Neural progenitor cell (in vitro differentiated cells): ENCODE measurements around the gene MED12L.

Experiments used
- CTCF ChIP-seq: fragments of 200-600 bp; sonication (generic); IDR thresholded peaks from 2 replicates; pipeline ENCODE4 v1.5.1; 2017; ENCODE audit warnings: antibody characterized with exemption, mild to moderate bottlenecking
- EZH2 ChIP-seq: fragments of 200-600 bp; sonication (generic); IDR thresholded peaks from 2 replicates; pipeline ENCODE4 v1.6.1; 2017; ENCODE audit warnings: antibody characterized with exemption, mild to moderate bottlenecking, moderate library complexity
- EZH2phosphoT487 ChIP-seq: fragments of 200-600 bp; sonication (generic); IDR thresholded peaks from 2 replicates; pipeline ENCODE4 v1.6.1; 2017; ENCODE audit warnings: antibody characterized with exemption

GRCh38 chr3:151121016-151121415, 35.6 kb downstream of the MED12L start:
- no peak for TF ChIP-seq CTCF
- TF ChIP-seq EZH2, result no peak
- TF ChIP-seq EZH2phosphoT487, result no peak
